ENCODE measurements around the gene SMTNL1. TPM values are rescaled to one million over a fixed set of nuclear protein-coding genes. Genes with fewer than 3 reads are reported as not detected.

SMTNL1 gene
- polyA plus RNA-seq, 10 donors, result 78.8 to 282 (median 173) TPM

GRCh38 chr11:57586711-57587245, 49.4 kb downstream of the SMTNL1 start:
- no peak for DNase-seq

GRCh38 chr11:57588046-57588710, 50.8 kb downstream of the SMTNL1 start:
- no peak for DNase-seq

GRCh38 chr11:57596266-57596885, 59.0 kb downstream of the SMTNL1 start:
- peak in 1 of 3 donors; percentile 29 for DNase-seq

GRCh38 chr11:57597461-57597915, 60.1 kb downstream of the SMTNL1 start, which contains the start of gene SERPING1:
Gene SERPING1 (plus strand): TSS chr11:57597685. CDS start chr11:57598271, 586 bp downstream.
- peak; percentile 33 to 86 (median 75) for DNase-seq

GRCh38 chr11:57597916-57598830, 60.8 kb downstream of the SMTNL1 start:
- peak; percentile 70 to 94 (median 86) for DNase-seq

- DNase-seq, result peak; percentile 44 to 79 (median 51)
Observed at GRCh38 chr11:57598831-57599155, 61.4 kb downstream of the SMTNL1 start.

- no peak for DNase-seq
Observed at GRCh38 chr11:57599381-57599780, 62.0 kb downstream of the SMTNL1 start.

Other genes starting within 250 kb of the SMTNL1 start
- 100 to 1,000 TPM in 8 of 10 donors, 10 to 100 TPM in 2; 93.5 to 122 (median 110) TPM for gene TNKS1BP1, start 212.6 kb upstream of the SMTNL1 start, polyA plus RNA-seq (ENCODE audit: insufficient read length in 10 of 10)
- 100 to 1,000 TPM in 5 of 10 donors, 10 to 100 TPM in 5; 82.0 to 138 (median 101) TPM for gene SSRP1, start 201.7 kb upstream of the SMTNL1 start, polyA plus RNA-seq (ENCODE audit: insufficient read length in 10 of 10)
- gene P2RX3, start 199.2 kb upstream of the SMTNL1 start, polyA plus RNA-seq (ENCODE audit: insufficient read length in 10 of 10), result 1 to 10 TPM; 1.9 to 7.0 (median 4.1) TPM
- gene PRG3, start 156.4 kb upstream of the SMTNL1 start, polyA plus RNA-seq (ENCODE audit: insufficient read length in 10 of 10), result 1 to 10 TPM in 1 of 10 donors, under 1 TPM in 3, not detected in 6; 0.33 to 1.3 (median 0.48) TPM
- 1 to 10 TPM in 3 of 10 donors, under 1 TPM in 6, not detected in 1; 0.12 to 4.8 (median 0.79) TPM for gene PRG2, start 146.9 kb upstream of the SMTNL1 start, polyA plus RNA-seq (ENCODE audit: insufficient read length in 10 of 10)
- 10 to 100 TPM; 25.9 to 43.0 (median 31.8) TPM for gene SLC43A3, start 110.5 kb upstream of the SMTNL1 start, polyA plus RNA-seq (ENCODE audit: insufficient read length in 10 of 10)
- gene RTN4RL2, start 77.1 kb upstream of the SMTNL1 start, polyA plus RNA-seq (ENCODE audit: insufficient read length in 10 of 10), result 10 to 100 TPM; 17.2 to 35.0 (median 25.7) TPM
- 10 to 100 TPM in 6 of 10 donors, 1 to 10 TPM in 4; 7.8 to 14.9 (median 10.2) TPM for gene SLC43A1, start 21.9 kb upstream of the SMTNL1 start, polyA plus RNA-seq (ENCODE audit: insufficient read length in 10 of 10)
- 10 to 100 TPM; 28.8 to 57.7 (median 36.6) TPM for gene TIMM10, start 6.8 kb upstream of the SMTNL1 start, polyA plus RNA-seq (ENCODE audit: insufficient read length in 10 of 10)
- 10 to 100 TPM; 16.5 to 27.4 (median 24.2) TPM for gene UBE2L6, start 30.1 kb downstream of the SMTNL1 start, polyA plus RNA-seq (ENCODE audit: insufficient read length in 10 of 10)
- 100 to 1,000 TPM in 5 of 10 donors, 10 to 100 TPM in 5; 79.3 to 123 (median 102) TPM for gene SERPING1, start 60.1 kb downstream of the SMTNL1 start, polyA plus RNA-seq (ENCODE audit: insufficient read length in 10 of 10)
- 1 to 10 TPM; 1.1 to 3.4 (median 1.6) TPM for gene YPEL4, start 112.3 kb downstream of the SMTNL1 start, polyA plus RNA-seq (ENCODE audit: insufficient read length in 10 of 10)
- 10 to 100 TPM in 1 of 10 donors, 1 to 10 TPM in 9; 7.0 to 12.2 (median 8.9) TPM for gene CLP1, start 120.2 kb downstream of the SMTNL1 start, polyA plus RNA-seq (ENCODE audit: insufficient read length in 10 of 10)
- gene ZDHHC5, start 130.5 kb downstream of the SMTNL1 start, polyA plus RNA-seq (ENCODE audit: insufficient read length in 10 of 10), result 10 to 100 TPM; 27.2 to 36.7 (median 30.5) TPM
- 10 to 100 TPM; 10.3 to 15.8 (median 12.8) TPM for gene MED19, start 174.6 kb downstream of the SMTNL1 start, polyA plus RNA-seq (ENCODE audit: insufficient read length in 10 of 10)
- 10 to 100 TPM; 45.4 to 63.9 (median 55.3) TPM for gene TMX2, start 175.0 kb downstream of the SMTNL1 start, polyA plus RNA-seq (ENCODE audit: insufficient read length in 10 of 10)
- gene SELENOH, start 203.9 kb downstream of the SMTNL1 start, polyA plus RNA-seq (ENCODE audit: insufficient read length in 10 of 10), result 10 to 100 TPM; 56.5 to 90.1 (median 69.9) TPM
- gene BTBD18, start 214.2 kb downstream of the SMTNL1 start, polyA plus RNA-seq (ENCODE audit: insufficient read length in 10 of 10), result under 1 TPM in 7 of 10 donors, not detected in 3; 0.08 to 0.38 (median 0.13) TPM
- 100 to 1,000 TPM; 103 to 155 (median 134) TPM for gene CTNND1, start 224.2 kb downstream of the SMTNL1 start, polyA plus RNA-seq (ENCODE audit: insufficient read length in 10 of 10)